SK-N-MC (cell line): ENCODE results near the gene FANCC.

Source experiments
- DNase-seq: peaks from one replicate; pipeline ENCODE4 v3.0.0-alpha.2; 2011; ENCODE audit warnings: low read depth, low spot score
- H3K27ac ChIP-seq: fragments of 200-600 bp; sonication (generic); 2 replicates; pipeline ENCODE4 v1.5.1; 2016; ENCODE audit warnings: mixed run types
- H3K36me3 ChIP-seq: fragments of 200-600 bp; sonication (generic); 2 replicates; pipeline ENCODE4 v1.6.1; 2017; ENCODE audit warnings: antibody characterized with exemption, low read length, mixed read lengths; ENCODE audit not compliant: insufficient read depth
- H3K4me3 ChIP-seq: fragments of 200-600 bp; sonication (generic); 2 replicates; pipeline ENCODE4 v1.5.1; 2016
- H3K9ac ChIP-seq: fragments of 200-600 bp; sonication (generic); 2 replicates; pipeline ENCODE4 v1.8.0; 2017; ENCODE audit warnings: mixed run types, mixed read lengths; ENCODE audit not compliant: insufficient read length
- H3K9me3 ChIP-seq: fragments of 200-600 bp; sonication (generic); 2 replicates; pipeline ENCODE4 v1.6.1; 2017; ENCODE audit warnings: low read depth, mild to moderate bottlenecking, antibody characterized with exemption, low read length, moderate library complexity, mixed read lengths
- EZH2 ChIP-seq: fragments of 200-600 bp; sonication (generic); IDR thresholded peaks from one replicate; pipeline ENCODE4 v1.6.1; 2017; ENCODE audit warnings: antibody characterized with exemption
- FOXP2 ChIP-seq: optimal IDR thresholded peaks from 2 replicates; pipeline ENCODE3; 2011; ENCODE audit warnings: mild to moderate bottlenecking, moderate library complexity; ENCODE audit not compliant: insufficient read depth; ENCODE audit errors: extremely low read length, control extremely low read depth
- POLR2AphosphoS5 ChIP-seq: IDR thresholded peaks from 2 replicates; pipeline ENCODE4 v1.6.1; 2012; ENCODE audit warnings: mild to moderate bottlenecking, low read depth, low read length, borderline replicate concordance

FANCC gene

GRCh38 chr9:95075700-95076099 lies 241.8 kb downstream of the FANCC start:
- no peak for DNase-seq

GRCh38 chr9:95074632-95075031 lies 242.9 kb downstream of the FANCC start:
- no peak for DNase-seq
- Histone ChIP-seq H3K27ac (no peak overlapping the region), H3K9ac (no peak overlapping the region), H3K4me3 (no peak overlapping the region), H3K9me3 (no peaks in the 10 kb centered on the region), H3K36me3 (no peaks in the 10 kb centered on the region)
- TF ChIP-seq POLR2AphosphoS5 (no peak), EZH2 (no peak), FOXP2 (no peak)

More at GRCh38 chr9:95075700-95076099, 241.8 kb downstream of the FANCC start:
- Histone ChIP-seq H3K27ac (no peak overlapping the region), H3K9ac (no peak overlapping the region), H3K4me3 (no peak overlapping the region), H3K36me3 (no peaks in the 10 kb centered on the region), H3K9me3 (no peaks in the 10 kb centered on the region)
- TF ChIP-seq FOXP2 (no peak), EZH2 (no peak), POLR2AphosphoS5 (no peak)

- DNase-seq, result no peak
- no peaks in the 10 kb centered on the region for H3K9me3 ChIP-seq
- H3K4me3 ChIP-seq, result no peak overlapping the region
- H3K36me3 ChIP-seq, result no peaks in the 10 kb centered on the region
- no peak overlapping the region for H3K27ac ChIP-seq
- TF ChIP-seq FOXP2 (no peak), POLR2AphosphoS5 (no peak), EZH2 (no peak)
- no peak overlapping the region for H3K9ac ChIP-seq
Observed at GRCh38 chr9:95073918-95074317, 243.6 kb downstream of the FANCC start.

- Histone ChIP-seq H3K27ac (no peak overlapping the region), H3K36me3 (peaks cover 5% of the 10 kb centered on the region; the same call in 1 of the 2 replicates), H3K9ac (no peak overlapping the region), H3K4me3 (no peak overlapping the region), H3K9me3 (no peaks in the 10 kb centered on the region)
- no peak for DNase-seq
- TF ChIP-seq EZH2, result no peak
- TF ChIP-seq POLR2AphosphoS5, result no peak
- TF ChIP-seq FOXP2, result no peak
Observed at GRCh38 chr9:95073042-95073607, 244.4 kb downstream of the FANCC start.

GRCh38 chr9:95071925-95072324 lies 245.6 kb downstream of the FANCC start:
- peaks cover 7% of the 10 kb centered on the region; the same call in 1 of the 2 replicates for H3K36me3 ChIP-seq
- H3K4me3 ChIP-seq, result no peak overlapping the region
- H3K9ac ChIP-seq, result no peak overlapping the region
- H3K9me3 ChIP-seq, result no peaks in the 10 kb centered on the region
- DNase-seq, result no peak
- TF ChIP-seq EZH2, result no peak
- no peak for TF ChIP-seq POLR2AphosphoS5
- no peak for TF ChIP-seq FOXP2
- no peak overlapping the region for H3K27ac ChIP-seq

- Histone ChIP-seq H3K27ac (no peak overlapping the region), H3K36me3 (peaks cover 7% of the 10 kb centered on the region; the same call in 1 of the 2 replicates), H3K4me3 (no peak overlapping the region), H3K9ac (no peak overlapping the region), H3K9me3 (no peaks in the 10 kb centered on the region)
- TF ChIP-seq EZH2, result no peak
- TF ChIP-seq POLR2AphosphoS5, result no peak
- TF ChIP-seq FOXP2, result no peak
- no peak for DNase-seq
Observed at GRCh38 chr9:95071450-95071849, 246.1 kb downstream of the FANCC start.

GRCh38 chr9:95070549-95071021 lies 246.9 kb downstream of the FANCC start:
- no peak overlapping the region for H3K9ac ChIP-seq
- peaks cover 7% of the 10 kb centered on the region; the same call in 1 of the 2 replicates for H3K36me3 ChIP-seq
- no peak for TF ChIP-seq FOXP2
- no peak for TF ChIP-seq POLR2AphosphoS5
- no peak for TF ChIP-seq EZH2

GRCh38 chr9:95067897-95068296 lies 249.6 kb downstream of the FANCC start:
- no peak for DNase-seq
- no peak overlapping the region for H3K4me3 ChIP-seq
- H3K9me3 ChIP-seq, result no peaks in the 10 kb centered on the region
- H3K9ac ChIP-seq, result no peak overlapping the region
- peaks cover 7% of the 10 kb centered on the region for H3K36me3 ChIP-seq
- H3K27ac ChIP-seq, result no peak overlapping the region
- no peak for TF ChIP-seq EZH2

More at GRCh38 chr9:95070549-95071021, 246.9 kb downstream of the FANCC start:
- DNase-seq, result no peak
- Histone ChIP-seq H3K4me3 (no peak overlapping the region), H3K27ac (peak overlapping the region; percentile 18; the same call in 1 of the 2 replicates), H3K9me3 (no peaks in the 10 kb centered on the region)

- H3K27ac ChIP-seq, result no peak overlapping the region
- TF ChIP-seq EZH2 (no peak), POLR2AphosphoS5 (no peak), FOXP2 (no peak)
- peaks cover 11% of the 10 kb centered on the region for H3K36me3 ChIP-seq
- no peak overlapping the region for H3K9ac ChIP-seq
- H3K4me3 ChIP-seq, result no peak overlapping the region
- no peak for DNase-seq
- H3K9me3 ChIP-seq, result no peaks in the 10 kb centered on the region
Observed at GRCh38 chr9:95067057-95067456, 250.5 kb downstream of the FANCC start.
